GM21447 (cell line): Measurements from ENCODE around the gene RBP7.
"Not testable (repeated sequence)": the region's sequence is repeated elsewhere in the genome, so short reads cannot be mapped to it uniquely, and the experiment has no call there.

Experiments
- ATAC-seq: cut with Tn5 transposase; IDR thresholded peaks from one replicate; pipeline ENCODE4 v1.9.1; 2021; ENCODE audit not compliant: unreplicated experiment

The RBP7 gene

GRCh38 chr1:10028956-10029500, 32.0 kb downstream of the RBP7 start:
- not testable (repeated sequence) for ATAC-seq

- no peak for ATAC-seq
These were observed 34.4 kb downstream of the RBP7 start for GRCh38 chr1:10031461-10031860.

GRCh38 chr1:10032590-10033358, 35.7 kb downstream of the RBP7 start, which contains the start of gene UBE4B:
UBE4B (plus strand) TSS chr1:10032958; CDS start chr1:10033671, 713 bp downstream.
- ATAC-seq, result peak; percentile 93

GRCh38 chr1:10033359-10033845, 36.4 kb downstream of the RBP7 start:
- peak; percentile 26 for ATAC-seq

GRCh38 chr1:10042746-10043145, 45.7 kb downstream of the RBP7 start:
- ATAC-seq, result no peak

GRCh38 chr1:10045480-10046355, 48.7 kb downstream of the RBP7 start:
- ATAC-seq, result no peak

- no peak for ATAC-seq
These were observed 49.5 kb downstream of the RBP7 start for GRCh38 chr1:10046356-10047085.

- ATAC-seq, result no peak
These were observed 51.6 kb downstream of the RBP7 start for GRCh38 chr1:10048601-10049000.

GRCh38 chr1:10050611-10051010, 53.6 kb downstream of the RBP7 start:
- no peak for ATAC-seq

- ATAC-seq, result no peak
These were observed 54.6 kb downstream of the RBP7 start for GRCh38 chr1:10051656-10052055.

- no peak for ATAC-seq
These were observed 55.3 kb downstream of the RBP7 start for GRCh38 chr1:10052347-10052746.

- no peak for ATAC-seq
These were observed 57.4 kb downstream of the RBP7 start for GRCh38 chr1:10054465-10054864.

GRCh38 chr1:10056599-10056987, 59.6 kb downstream of the RBP7 start:
- ATAC-seq, result no peak

GRCh38 chr1:10057343-10057742, 60.3 kb downstream of the RBP7 start:
- no peak for ATAC-seq

GRCh38 chr1:10057796-10058195, 60.8 kb downstream of the RBP7 start:
- no peak for ATAC-seq

- no peak for ATAC-seq
These were observed 62.3 kb downstream of the RBP7 start for GRCh38 chr1:10059342-10059718.

- ATAC-seq, result no peak
These were observed 63.5 kb downstream of the RBP7 start for GRCh38 chr1:10060311-10061100.

GRCh38 chr1:10061276-10061675, 64.2 kb downstream of the RBP7 start:
- ATAC-seq, result no peak

- ATAC-seq, result no peak
These were observed 66.8 kb downstream of the RBP7 start for GRCh38 chr1:10063878-10064277.
